ENCODE data around the gene CHORDC1.

CHORDC1 gene

DNA sequence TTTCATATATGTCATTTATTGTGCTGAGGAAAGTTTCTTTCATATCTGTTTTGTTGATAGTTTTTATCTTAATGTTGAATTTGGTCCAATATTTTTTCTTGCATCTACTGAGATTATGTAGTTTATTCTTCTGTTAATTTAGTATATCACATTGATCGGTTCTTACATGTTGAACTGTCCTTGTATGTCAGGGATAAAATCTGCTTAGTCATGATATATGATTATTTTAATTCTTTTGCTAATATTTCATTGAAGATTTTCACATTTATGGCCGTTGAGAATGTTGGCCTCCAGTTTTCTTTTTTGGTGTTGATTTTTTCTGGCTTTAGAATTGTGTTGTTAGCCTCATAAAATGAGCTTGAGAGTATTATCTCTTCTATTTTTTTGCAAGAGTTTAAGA is 31.2 kb upstream of the CHORDC1 start:
- Histone ChIP-seq H3K79me2 (ENCODE audit: insufficient read depth, low read length) (no peaks in the 10 kb centered on the region), H3K27ac (ENCODE audit: low read depth, low read length, poor library complexity, severe bottlenecking) (no peak overlapping the region), H3K9me2 (ENCODE audit: low read depth, low read length) (no peaks in the 10 kb centered on the region), H2AFZ (ENCODE audit: low read length) (no peak overlapping the region), H3K27me3 (ENCODE audit: insufficient read depth, low read length) (no peaks in the 10 kb centered on the region), H3K9me3 (ENCODE audit: low read length) (no peaks in the 10 kb centered on the region), H3K4me2 (ENCODE audit: low read length) (no peak overlapping the region), H3F3A (ENCODE audit: insufficient read depth, low read length) (no peaks in the 10 kb centered on the region), H3K9ac (ENCODE audit: low read length) (no peak overlapping the region), H4K20me1 (ENCODE audit: insufficient read depth, low read length) (no peaks in the 10 kb centered on the region), H3K36me3 (ENCODE audit: insufficient read depth, low read length) (no peaks in the 10 kb centered on the region), H3K4me3 (ENCODE audit: low read depth, low read length, poor library complexity, severe bottlenecking) (no peak overlapping the region), H3K4me1 (ENCODE audit: insufficient read depth, low read length, severe bottlenecking) (peaks cover 5% of the 10 kb centered on the region)
- TF ChIP-seq, protein P1, sequence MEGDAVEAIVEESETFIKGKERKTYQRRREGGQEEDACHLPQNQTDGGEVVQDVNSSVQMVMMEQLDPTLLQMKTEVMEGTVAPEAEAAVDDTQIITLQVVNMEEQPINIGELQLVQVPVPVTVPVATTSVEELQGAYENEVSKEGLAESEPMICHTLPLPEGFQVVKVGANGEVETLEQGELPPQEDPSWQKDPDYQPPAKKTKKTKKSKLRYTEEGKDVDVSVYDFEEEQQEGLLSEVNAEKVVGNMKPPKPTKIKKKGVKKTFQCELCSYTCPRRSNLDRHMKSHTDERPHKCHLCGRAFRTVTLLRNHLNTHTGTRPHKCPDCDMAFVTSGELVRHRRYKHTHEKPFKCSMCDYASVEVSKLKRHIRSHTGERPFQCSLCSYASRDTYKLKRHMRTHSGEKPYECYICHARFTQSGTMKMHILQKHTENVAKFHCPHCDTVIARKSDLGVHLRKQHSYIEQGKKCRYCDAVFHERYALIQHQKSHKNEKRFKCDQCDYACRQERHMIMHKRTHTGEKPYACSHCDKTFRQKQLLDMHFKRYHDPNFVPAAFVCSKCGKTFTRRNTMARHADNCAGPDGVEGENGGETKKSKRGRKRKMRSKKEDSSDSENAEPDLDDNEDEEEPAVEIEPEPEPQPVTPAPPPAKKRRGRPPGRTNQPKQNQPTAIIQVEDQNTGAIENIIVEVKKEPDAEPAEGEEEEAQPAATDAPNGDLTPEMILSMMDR (IDR thresholded peaks at IDR 0.05; ENCODE audit: low read length), result no peak
- TF ChIP-seq EZH2 (IDR thresholded peaks at IDR 0.05; ENCODE audit: borderline replicate concordance, low read length), result no peak

GRCh38 chr11:90252053-90252452 is 29.2 kb upstream of the CHORDC1 start:
- H3K4me1 ChIP-seq (ENCODE audit: insufficient read depth, low read length, severe bottlenecking), result peaks cover 12% of the 10 kb centered on the region
- H3K9me3 ChIP-seq (ENCODE audit: low read length), result no peaks in the 10 kb centered on the region
- no peaks in the 10 kb centered on the region for H3K79me2 ChIP-seq (ENCODE audit: insufficient read depth, low read length)
- H3K36me3 ChIP-seq (ENCODE audit: insufficient read depth, low read length), result no peaks in the 10 kb centered on the region
- no peaks in the 10 kb centered on the region for H4K20me1 ChIP-seq (ENCODE audit: insufficient read depth, low read length)
- H2AFZ ChIP-seq (ENCODE audit: low read length), result no peak overlapping the region
- no peak overlapping the region for H3K4me3 ChIP-seq (ENCODE audit: low read depth, low read length, poor library complexity, severe bottlenecking)
- no peaks in the 10 kb centered on the region for H3K9me2 ChIP-seq (ENCODE audit: low read depth, low read length)
- no peak for TF ChIP-seq EZH2 (IDR thresholded peaks at IDR 0.05; ENCODE audit: borderline replicate concordance, low read length)
- TF ChIP-seq, protein P1 (IDR thresholded peaks at IDR 0.05; ENCODE audit: low read length), result no peak
- no peaks in the 10 kb centered on the region for H3F3A ChIP-seq (ENCODE audit: insufficient read depth, low read length)
- no peak overlapping the region for H3K27ac ChIP-seq (ENCODE audit: low read depth, low read length, poor library complexity, severe bottlenecking)
- no peak overlapping the region for H3K4me2 ChIP-seq (ENCODE audit: low read length)
- no peak overlapping the region for H3K9ac ChIP-seq (ENCODE audit: low read length)
- no peaks in the 10 kb centered on the region for H3K27me3 ChIP-seq (ENCODE audit: insufficient read depth, low read length)

GRCh38 chr11:90251599-90251998 is 28.8 kb upstream of the CHORDC1 start:
- Histone ChIP-seq H3K4me3 (ENCODE audit: low read depth, low read length, poor library complexity, severe bottlenecking) (peak overlapping the region; percentile 29), H3K36me3 (ENCODE audit: insufficient read depth, low read length) (no peaks in the 10 kb centered on the region), H3K9me2 (ENCODE audit: low read depth, low read length) (no peaks in the 10 kb centered on the region), H3K4me1 (ENCODE audit: insufficient read depth, low read length, severe bottlenecking) (peaks cover 12% of the 10 kb centered on the region), H3K79me2 (ENCODE audit: insufficient read depth, low read length) (no peaks in the 10 kb centered on the region), H3K4me2 (ENCODE audit: low read length) (no peak overlapping the region), H3F3A (ENCODE audit: insufficient read depth, low read length) (no peaks in the 10 kb centered on the region), H3K27me3 (ENCODE audit: insufficient read depth, low read length) (no peaks in the 10 kb centered on the region), H3K9me3 (ENCODE audit: low read length) (no peaks in the 10 kb centered on the region), H3K27ac (ENCODE audit: low read depth, low read length, poor library complexity, severe bottlenecking) (no peak overlapping the region), H4K20me1 (ENCODE audit: insufficient read depth, low read length) (no peaks in the 10 kb centered on the region), H3K9ac (ENCODE audit: low read length) (no peak overlapping the region), H2AFZ (ENCODE audit: low read length) (no peak overlapping the region)
- TF ChIP-seq EZH2 (IDR thresholded peaks at IDR 0.05; ENCODE audit: borderline replicate concordance, low read length), result no peak
- TF ChIP-seq, protein P1 (IDR thresholded peaks at IDR 0.05; ENCODE audit: low read length), result no peak

Measured in OCI-LY1 (cell line).